Erythroblast (primary cell): ENCODE data around the gene ADAM12.

Source experiments
- DNase-seq, 2 experiments: peaks; one replicate each; lab custom pipeline; 2025; lab: John Stamatoyannopoulos, UW
- GATA1 ChIP-seq: IDR thresholded peaks from 2 replicates; pipeline ENCODE4 v1.6.1; 2011; ENCODE audit warnings: low read depth, mild to moderate bottlenecking, control low read depth, low read length, moderate library complexity
- POLR2A ChIP-seq: IDR thresholded peaks from 2 replicates; pipeline ENCODE4 v1.6.1; 2011; ENCODE audit warnings: mild to moderate bottlenecking, low read length

The ADAM12 gene

DNA sequence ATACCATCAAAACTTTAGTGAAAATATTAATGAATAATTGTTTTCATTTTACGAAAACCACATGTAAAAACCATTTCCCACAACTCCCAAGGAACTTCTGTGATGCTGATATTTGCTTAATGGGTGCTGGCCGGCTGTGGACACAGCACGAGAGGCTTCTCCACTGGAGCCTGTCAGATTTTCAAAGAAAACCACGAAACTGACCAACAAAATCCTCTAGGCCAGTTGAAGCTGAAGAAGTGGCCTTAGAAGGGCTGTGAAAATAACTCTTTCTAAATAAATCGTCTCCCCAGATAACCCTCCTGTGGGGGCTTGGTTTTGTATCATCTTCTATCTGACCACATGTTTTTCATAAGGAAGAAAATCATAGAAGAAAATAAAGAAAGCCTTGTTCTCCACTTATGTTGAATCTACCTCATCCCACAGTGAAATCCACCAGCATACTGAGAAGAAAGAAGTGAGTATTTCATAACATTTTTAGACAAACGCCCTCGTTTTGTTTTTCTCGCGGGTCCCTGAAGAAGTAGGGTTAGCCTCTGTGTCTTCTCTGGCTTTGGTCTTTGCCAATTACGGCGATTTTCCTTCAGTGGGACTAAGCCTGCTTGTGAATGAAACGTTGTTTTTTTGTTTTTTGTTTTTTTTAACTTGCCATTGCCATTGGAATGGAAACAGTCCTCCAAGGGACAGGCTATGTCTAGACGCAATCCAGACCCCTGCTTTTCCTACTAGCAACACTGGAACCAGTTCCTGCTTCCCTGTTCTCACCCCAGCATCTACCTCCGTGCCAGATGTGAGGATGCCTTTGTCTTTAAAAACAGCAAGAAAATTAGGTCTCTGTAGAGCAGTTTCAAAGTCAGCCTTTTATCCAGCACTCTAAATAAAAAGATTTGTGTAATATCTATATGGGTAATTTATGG lies 123.9 kb downstream of the ADAM12 start:
- DNase-seq: no peak
- TF ChIP-seq POLR2A (no peak), GATA1 (no peak)

GRCh38 chr10:126263006-126263676 lies 125.1 kb downstream of the ADAM12 start:
- TF ChIP-seq GATA1 (no peak), POLR2A (no peak)
- DNase-seq: no peak

- no peak for DNase-seq
- TF ChIP-seq POLR2A: no peak
- TF ChIP-seq GATA1: no peak
These were observed 125.9 kb downstream of the ADAM12 start for GRCh38 chr10:126262233-126262838.

DNA sequence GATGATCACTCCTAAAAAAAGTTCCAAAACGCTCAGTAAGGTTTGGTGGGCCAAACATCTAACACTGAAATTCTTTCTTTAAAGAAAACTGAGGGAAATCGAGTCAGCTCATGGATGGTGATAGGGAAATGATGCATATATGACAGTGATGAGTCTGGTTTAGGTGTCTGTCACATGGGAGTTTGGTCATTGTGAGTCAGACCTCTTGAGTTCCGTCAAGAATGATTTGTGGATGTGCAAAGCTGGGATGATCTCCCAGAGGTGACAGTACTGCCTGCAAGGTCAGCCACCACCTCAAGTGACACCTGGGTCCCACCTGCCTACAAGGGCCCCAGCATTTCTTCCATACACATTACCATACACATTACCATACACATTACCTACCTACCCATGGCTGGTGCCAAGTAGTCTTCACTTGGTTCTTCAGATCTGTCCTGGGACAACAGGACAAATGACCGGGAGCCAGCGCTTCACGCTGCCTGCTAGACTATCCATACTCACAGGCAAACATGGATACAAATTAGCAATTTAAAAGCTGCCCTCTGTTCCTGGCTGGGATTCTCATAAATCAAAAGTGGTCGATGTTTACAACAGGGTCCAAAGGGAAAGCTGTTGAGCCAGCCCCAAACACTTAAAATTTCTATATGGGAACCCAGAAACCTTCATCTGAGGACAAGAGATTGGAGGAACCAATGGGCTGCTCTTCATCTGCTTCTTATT lies 128.4 kb downstream of the ADAM12 start:
- no peak for TF ChIP-seq POLR2A
- TF ChIP-seq GATA1: no peak
- no peak for DNase-seq

DNA sequence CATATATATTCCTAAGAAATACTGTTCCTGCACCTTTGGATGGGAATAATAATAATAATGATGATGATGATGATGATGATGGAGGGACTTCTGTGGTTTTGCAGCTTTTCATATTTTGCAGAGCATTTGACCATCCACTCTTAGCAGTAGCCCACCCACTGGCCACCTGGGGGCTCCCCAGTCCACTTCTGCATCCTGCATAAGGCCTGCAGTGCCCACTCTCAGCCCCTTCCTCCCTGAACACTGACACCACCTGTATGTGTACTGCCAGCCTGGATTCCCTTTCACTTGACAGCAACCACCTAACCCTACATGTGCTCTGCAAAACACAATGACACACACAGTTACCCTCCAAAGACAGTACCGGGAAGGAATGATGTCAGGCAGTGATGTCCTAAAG lies 131.4 kb downstream of the ADAM12 start:
- TF ChIP-seq POLR2A (no peak), GATA1 (no peak)
- DNase-seq: no peak

DNA sequence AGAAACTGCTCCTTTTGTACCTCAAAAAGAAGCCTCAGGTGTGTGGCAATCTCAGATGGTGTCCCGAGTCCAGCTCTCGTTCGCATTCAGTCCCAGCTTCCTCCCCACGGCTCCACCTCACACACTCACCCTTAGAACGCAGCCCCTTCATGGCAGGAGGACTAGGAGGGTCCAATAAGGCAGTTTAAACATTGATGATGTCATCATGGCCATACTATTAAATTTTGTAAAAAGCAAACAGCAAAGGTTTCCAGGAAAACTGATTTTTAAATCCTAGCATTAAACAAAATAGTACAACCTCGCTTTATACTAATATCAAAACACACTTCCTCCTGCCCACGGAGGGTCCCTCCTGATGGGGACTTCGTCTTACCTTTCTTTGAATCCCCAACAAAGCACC lies 133.0 kb downstream of the ADAM12 start:
- no peak for DNase-seq
- TF ChIP-seq GATA1 (no peak), POLR2A (no peak)

- TF ChIP-seq POLR2A: no peak
- no peak for TF ChIP-seq GATA1
These were observed 134.7 kb downstream of the ADAM12 start for GRCh38 chr10:126253611-126253998.

DNA sequence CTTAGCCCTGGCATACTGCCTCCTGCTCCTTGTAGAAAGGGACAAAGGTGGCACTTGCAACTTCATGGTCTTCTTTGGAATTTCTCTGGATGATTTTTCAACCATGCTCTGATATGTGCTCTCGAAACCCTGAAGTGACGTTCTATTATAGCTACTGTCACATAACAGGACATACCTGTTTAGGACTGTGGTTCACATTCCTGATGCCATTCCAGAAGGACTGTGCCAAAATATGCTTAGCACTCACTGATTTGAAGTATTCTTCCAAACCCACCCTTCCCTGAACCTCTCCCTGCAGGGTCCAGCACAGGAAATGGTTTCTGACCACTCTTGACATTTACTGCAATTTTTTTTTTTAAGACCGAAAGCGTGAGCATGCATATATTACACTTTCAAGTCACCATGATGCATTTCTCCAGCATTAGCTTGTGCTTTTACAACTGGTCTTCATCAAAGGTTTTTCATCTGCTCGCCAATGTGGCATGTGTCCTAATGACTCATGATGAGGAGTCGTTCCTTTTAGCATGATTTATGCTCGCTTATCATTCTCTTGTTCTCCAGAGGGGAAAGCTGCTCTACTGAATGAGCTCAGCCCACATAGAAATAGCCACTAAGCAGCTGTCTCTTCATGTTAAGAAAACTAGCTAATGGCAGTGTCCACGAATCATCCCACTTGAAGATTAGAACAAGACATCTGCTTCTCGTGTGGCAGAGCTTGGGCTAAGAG lies 135.2 kb downstream of the ADAM12 start:
- TF ChIP-seq GATA1 (no peak), POLR2A (no peak)
- DNase-seq: no peak

More at GRCh38 chr10:126253611-126253998, 134.7 kb downstream of the ADAM12 start:
- DNase-seq: no peak

- no peak for DNase-seq
- no peak for TF ChIP-seq GATA1
- no peak for TF ChIP-seq POLR2A
These were observed 136.4 kb downstream of the ADAM12 start for GRCh38 chr10:126251778-126252407.

GRCh38 chr10:126250527-126251310 lies 137.6 kb downstream of the ADAM12 start:
- no peak for DNase-seq

GRCh38 chr10:126250045-126250444 lies 138.2 kb downstream of the ADAM12 start:
- DNase-seq: no peak

More at GRCh38 chr10:126250527-126251310, 137.6 kb downstream of the ADAM12 start:
- TF ChIP-seq POLR2A (no peak), GATA1 (no peak)

More at GRCh38 chr10:126250045-126250444, 138.2 kb downstream of the ADAM12 start:
- TF ChIP-seq GATA1: no peak
- no peak for TF ChIP-seq POLR2A
